DOHH2 (cell line): ENCODE measurements around the gene CCND3.

Source experiments
- H3F3A ChIP-seq: fragments of 200-600 bp; sonication (generic), shearing (Covaris generic); 2 replicates; pipeline ENCODE4 v1.6.0; 2016; ENCODE audit warnings: antibody characterized with exemption, mild to moderate bottlenecking; ENCODE audit not compliant: control insufficient read depth, insufficient read depth
- H3K27ac ChIP-seq: fragments of 200-600 bp; sonication (generic); 2 replicates; pipeline ENCODE4 v1.5.1; 2014; ENCODE audit warnings: low read depth, mild to moderate bottlenecking, low read length, moderate library complexity
- H3K27me3 ChIP-seq: fragments of 200-600 bp; sonication (generic); 2 replicates; pipeline ENCODE4 v1.6.1; 2014; ENCODE audit warnings: mild to moderate bottlenecking, low read length, mixed read lengths; ENCODE audit not compliant: control insufficient read depth
- H3K36me3 ChIP-seq: fragments of 200-600 bp; sonication (generic); 2 replicates; pipeline ENCODE4 v1.6.1; 2014; ENCODE audit warnings: mild to moderate bottlenecking, low read length, moderate library complexity, mixed read lengths; ENCODE audit not compliant: control insufficient read depth
- H3K4me1 ChIP-seq: fragments of 200-600 bp; sonication (generic); 2 replicates; pipeline ENCODE4 v1.6.1; 2014; ENCODE audit warnings: mild to moderate bottlenecking, low read length, mixed read lengths; ENCODE audit not compliant: control insufficient read depth
- H3K4me2 ChIP-seq: fragments of 200-600 bp; sonication (generic); 2 replicates; pipeline ENCODE4 v1.6.0; 2014; ENCODE audit warnings: mild to moderate bottlenecking, low read length, moderate library complexity
- H3K4me3 ChIP-seq: fragments of 200-600 bp; sonication (generic); 2 replicates; pipeline ENCODE4 v1.5.1; 2014; ENCODE audit warnings: mild to moderate bottlenecking, low read length, mixed read lengths
- H3K79me2 ChIP-seq: fragments of 200-600 bp; sonication (generic); 2 replicates; pipeline ENCODE4 v1.6.1; 2014; ENCODE audit warnings: mild to moderate bottlenecking, low read length, mixed read lengths; ENCODE audit not compliant: control insufficient read depth
- H3K9me2 ChIP-seq: fragments of 200-600 bp; sonication (generic); replicated peaks from 2 replicates; pipeline ENCODE4 v1.6.1; 2014; ENCODE audit warnings: mild to moderate bottlenecking, low read length, mixed read lengths; ENCODE audit not compliant: control insufficient read depth
- H3K9me3 ChIP-seq: fragments of 200-600 bp; sonication (generic); 2 replicates; pipeline ENCODE4 v1.6.1; 2014; ENCODE audit warnings: antibody characterized with exemption, low read length, mixed read lengths; ENCODE audit not compliant: control insufficient read depth, insufficient read depth
- H4K20me1 ChIP-seq: fragments of 200-600 bp; sonication (generic); 2 replicates; pipeline ENCODE4 v1.6.0; 2014; ENCODE audit warnings: low read depth, mild to moderate bottlenecking, antibody characterized with exemption, low read length, moderate library complexity; ENCODE audit not compliant: control insufficient read depth, insufficient read depth
- EZH2phosphoT487 ChIP-seq: fragments of 200-600 bp; sonication (generic); IDR thresholded peaks from 2 replicates; pipeline ENCODE4 v1.6.1; 2017; ENCODE audit warnings: borderline replicate concordance, mild to moderate bottlenecking, antibody characterized with exemption, low read length, moderate library complexity, mixed read lengths
- TF ChIP-seq, protein P1 (sequence below): fragments of 200-600 bp; sonication (generic); IDR thresholded peaks from one replicate; pipeline ENCODE4 v1.5.1; 2014; ENCODE audit warnings: antibody characterized with exemption, mild to moderate bottlenecking, low read depth, low read length; ENCODE audit not compliant: poor library complexity, severe bottlenecking

CCND3 gene

GRCh38 chr6:41909727-41910126 is 31.9 kb downstream of the CCND3 start:
- no peaks in the 10 kb centered on the region for H3F3A ChIP-seq
- no peak overlapping the region for H3K4me2 ChIP-seq
- no peak overlapping the region for H3K27ac ChIP-seq
- no peak overlapping the region for H3K4me3 ChIP-seq
- H3K9me3 ChIP-seq: no peaks in the 10 kb centered on the region
- peaks cover 18% of the 10 kb centered on the region for H3K79me2 ChIP-seq
- no peaks in the 10 kb centered on the region for H4K20me1 ChIP-seq
- no peak for TF ChIP-seq EZH2phosphoT487
- peaks cover 79% of the 10 kb centered on the region for H3K36me3 ChIP-seq
- no peaks in the 10 kb centered on the region for H3K9me2 ChIP-seq
- H3K27me3 ChIP-seq: no peaks in the 10 kb centered on the region
- no peaks in the 10 kb centered on the region for H3K4me1 ChIP-seq

GRCh38 chr6:41901882-41902519 is 39.6 kb downstream of the CCND3 start:
- TF ChIP-seq, protein P1, sequence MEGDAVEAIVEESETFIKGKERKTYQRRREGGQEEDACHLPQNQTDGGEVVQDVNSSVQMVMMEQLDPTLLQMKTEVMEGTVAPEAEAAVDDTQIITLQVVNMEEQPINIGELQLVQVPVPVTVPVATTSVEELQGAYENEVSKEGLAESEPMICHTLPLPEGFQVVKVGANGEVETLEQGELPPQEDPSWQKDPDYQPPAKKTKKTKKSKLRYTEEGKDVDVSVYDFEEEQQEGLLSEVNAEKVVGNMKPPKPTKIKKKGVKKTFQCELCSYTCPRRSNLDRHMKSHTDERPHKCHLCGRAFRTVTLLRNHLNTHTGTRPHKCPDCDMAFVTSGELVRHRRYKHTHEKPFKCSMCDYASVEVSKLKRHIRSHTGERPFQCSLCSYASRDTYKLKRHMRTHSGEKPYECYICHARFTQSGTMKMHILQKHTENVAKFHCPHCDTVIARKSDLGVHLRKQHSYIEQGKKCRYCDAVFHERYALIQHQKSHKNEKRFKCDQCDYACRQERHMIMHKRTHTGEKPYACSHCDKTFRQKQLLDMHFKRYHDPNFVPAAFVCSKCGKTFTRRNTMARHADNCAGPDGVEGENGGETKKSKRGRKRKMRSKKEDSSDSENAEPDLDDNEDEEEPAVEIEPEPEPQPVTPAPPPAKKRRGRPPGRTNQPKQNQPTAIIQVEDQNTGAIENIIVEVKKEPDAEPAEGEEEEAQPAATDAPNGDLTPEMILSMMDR: peak; percentile 55
- TF ChIP-seq EZH2phosphoT487: no peak
- Histone ChIP-seq H3K4me1 (no peaks in the 10 kb centered on the region), H3K79me2 (no peaks in the 10 kb centered on the region), H3K27me3 (no peaks in the 10 kb centered on the region), H3K36me3 (peaks cover 49% of the 10 kb centered on the region), H4K20me1 (no peaks in the 10 kb centered on the region), H3F3A (no peaks in the 10 kb centered on the region), H3K4me3 (no peak overlapping the region), H3K9me2 (no peaks in the 10 kb centered on the region), H3K9me3 (no peaks in the 10 kb centered on the region), H3K27ac (no peak overlapping the region), H3K4me2 (no peak overlapping the region)

GRCh38 chr6:41900861-41901260 is 40.7 kb downstream of the CCND3 start:
- Histone ChIP-seq H3K27ac (no peak overlapping the region), H3K9me3 (no peaks in the 10 kb centered on the region), H3F3A (no peaks in the 10 kb centered on the region), H3K79me2 (no peaks in the 10 kb centered on the region), H3K36me3 (peaks cover 38% of the 10 kb centered on the region), H3K9me2 (no peaks in the 10 kb centered on the region), H4K20me1 (no peaks in the 10 kb centered on the region), H3K27me3 (no peaks in the 10 kb centered on the region), H3K4me2 (no peak overlapping the region), H3K4me3 (no peak overlapping the region), H3K4me1 (peaks cover 9% of the 10 kb centered on the region)
- no peak for TF ChIP-seq EZH2phosphoT487
- TF ChIP-seq, protein P1: no peak

DNA sequence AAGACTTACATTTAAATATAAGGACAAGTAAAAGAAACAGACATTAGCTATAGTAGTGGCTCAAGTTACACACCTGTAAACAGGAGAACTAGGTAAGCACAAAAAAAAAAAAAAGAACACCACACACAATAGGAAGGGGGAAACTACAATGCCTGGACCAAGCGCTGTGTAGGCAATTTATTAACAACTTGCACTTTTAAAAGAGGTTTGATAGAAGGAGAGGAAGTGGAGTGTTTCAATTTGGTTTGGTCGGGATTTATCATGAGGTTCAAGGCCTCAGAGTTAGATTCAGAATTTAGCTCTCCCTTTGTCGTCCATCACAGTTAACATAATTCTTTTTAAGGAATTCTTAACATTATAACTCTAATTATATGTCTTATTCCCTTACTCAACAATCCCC is 45.3 kb downstream of the CCND3 start:
- Histone ChIP-seq H3K27me3 (no peaks in the 10 kb centered on the region), H3K4me2 (peak overlapping the region; percentile 99), H4K20me1 (no peaks in the 10 kb centered on the region), H3K27ac (peak overlapping the region; percentile 83), H3K36me3 (peaks cover 10% of the 10 kb centered on the region), H3K4me3 (peak overlapping the region; percentile 93), H3K9me2 (no peaks in the 10 kb centered on the region), H3K9me3 (no peaks in the 10 kb centered on the region), H3K4me1 (peaks cover 31% of the 10 kb centered on the region), H3K79me2 (peaks cover 29% of the 10 kb centered on the region), H3F3A (peaks cover 3% of the 10 kb centered on the region; the same call in 1 of the 2 replicates)
- TF ChIP-seq EZH2phosphoT487: no peak
- TF ChIP-seq, protein P1: no peak
